IMR-90 (cell line): Measurements from ENCODE around the gene OSMR. TPM values are rescaled to one million over a fixed set of nuclear protein-coding genes. Genes with fewer than 3 reads are reported as not detected.

Experiments
- ATAC-seq: fragments of 200-7000 bp; cut with Tn5 transposase; 2 replicates; pipeline ENCODE4 v1.9.1; 2020; ENCODE audit warnings: low read depth, mild to moderate bottlenecking, moderate library complexity
- BruUV-seq: library from RNA; stranded (reverse); fragments of 400-500 nt; replicated peaks from 2 replicates; lab custom pipeline; 2021; lab: Mats Ljungman, UMichigan
- CTCF ChIA-PET: fragments of 300-600 bp; formaldehyde crosslinking; extraction: SDS; loops from one replicate; lab custom pipeline; 2021; ENCODE audit warnings: antibody characterized with exemption; lab: Yijun Ruan, JAX
- POLR2A ChIA-PET: fragments of 300-600 bp; sonication (Branson Sonifier 250); formaldehyde crosslinking; loops from one replicate; lab custom pipeline; 2022; ENCODE audit warnings: antibody characterized with exemption; ENCODE audit not compliant: unreplicated experiment; lab: Charles Lee
- DNase-seq: peaks from one replicate; pipeline ENCODE4 v3.0.0; 2013
- H2AFZ ChIP-seq: replicated peaks from 2 replicates; pipeline ENCODE3; 2013; ENCODE audit warnings: low read length, mild to moderate bottlenecking; ENCODE audit not compliant: poor library complexity
- H2AK5ac ChIP-seq: 2 replicates; pipeline ENCODE4 v1.6.1; 2013; ENCODE audit warnings: low read depth, low read length, inconsistent platforms
- H2AK9ac ChIP-seq: replicated peaks from 2 replicates; pipeline ENCODE3; 2013; ENCODE audit warnings: mild to moderate bottlenecking, low read depth, low read length, moderate library complexity; ENCODE audit not compliant: poor library complexity
- H2BK120ac ChIP-seq: 2 replicates; pipeline ENCODE4 v1.6.1; 2013; ENCODE audit warnings: low read depth, low read length, inconsistent platforms
- H2BK15ac ChIP-seq: 3 replicates; pipeline ENCODE4 v1.6.1; 2013; ENCODE audit warnings: low read depth, low read length, inconsistent platforms
- H2BK20ac ChIP-seq: 2 replicates; pipeline ENCODE4 v1.6.1; 2013; ENCODE audit warnings: low read depth, mild to moderate bottlenecking, inconsistent platforms, low read length, moderate library complexity
- H2BK5ac ChIP-seq: 2 replicates; pipeline ENCODE4 v1.6.1; 2013; ENCODE audit warnings: mild to moderate bottlenecking, low read depth, low read length, inconsistent platforms; ENCODE audit not compliant: poor library complexity, severe bottlenecking
- H3K14ac ChIP-seq: replicated peaks from 2 replicates; pipeline ENCODE4 v1.6.1; 2013; ENCODE audit warnings: low read depth, low read length, inconsistent platforms
- H3K18ac ChIP-seq: 2 replicates; pipeline ENCODE4 v1.6.1; 2013; ENCODE audit warnings: low read depth, low read length, control low read depth
- H3K23ac ChIP-seq: 2 replicates; pipeline ENCODE4 v1.6.1; 2013; ENCODE audit warnings: low read depth, low read length, inconsistent platforms
- H3K27ac ChIP-seq: 2 replicates; pipeline ENCODE4 v1.5.1; 2013; ENCODE audit warnings: mild to moderate bottlenecking, control low read depth, low read length; ENCODE audit not compliant: insufficient read depth
- H3K27me3 ChIP-seq: 2 replicates; pipeline ENCODE4 v1.6.1; 2013; ENCODE audit warnings: low read length; ENCODE audit not compliant: control insufficient read depth, insufficient read depth
- H3K36me3 ChIP-seq: 2 replicates; pipeline ENCODE4 v1.6.1; 2013; ENCODE audit warnings: low read length, mixed read lengths; ENCODE audit not compliant: control insufficient read depth, insufficient read depth
- H3K4ac ChIP-seq: 2 replicates; pipeline ENCODE4 v1.6.1; 2013; ENCODE audit warnings: low read depth, low read length, inconsistent platforms
- H3K4me1 ChIP-seq: 2 replicates; pipeline ENCODE4 v1.6.1; 2013; ENCODE audit warnings: low read length, mixed read lengths; ENCODE audit not compliant: control insufficient read depth, insufficient read depth
- H3K4me2 ChIP-seq: 2 replicates; pipeline ENCODE4 v1.6.1; 2013; ENCODE audit warnings: low read depth, mild to moderate bottlenecking, control low read depth, low read length, moderate library complexity
- H3K4me3 ChIP-seq: 2 replicates; pipeline ENCODE4 v1.5.1; 2013; ENCODE audit warnings: low read depth, mild to moderate bottlenecking, control low read depth, low read length, moderate library complexity; ENCODE audit not compliant: insufficient read depth
- H3K56ac ChIP-seq: 2 replicates; pipeline ENCODE4 v1.6.1; 2013; ENCODE audit warnings: low read length, inconsistent platforms; ENCODE audit not compliant: insufficient read depth; ENCODE audit errors: extremely low read depth
- H3K79me1 ChIP-seq, 2 experiments: 2 replicates each; pipeline ENCODE4 v1.6.1; 2013; ENCODE audit warnings: low read length in 2 of 2, inconsistent platforms in 1 of 2, low read depth in 1 of 2
- H3K9ac ChIP-seq: 2 replicates; pipeline ENCODE4 v1.6.1; 2013; ENCODE audit warnings: low read depth, low read length, control low read depth
- H3K9me1 ChIP-seq: 2 replicates; pipeline ENCODE4 v1.6.1; 2013; ENCODE audit warnings: low read length, inconsistent platforms; ENCODE audit not compliant: insufficient read depth
- H3K9me3 ChIP-seq: 2 replicates; pipeline ENCODE4 v1.6.1; 2013; ENCODE audit warnings: low read length; ENCODE audit not compliant: control insufficient read depth, insufficient read depth
- H4K20me1 ChIP-seq: 2 replicates; pipeline ENCODE4 v1.6.1; 2013; ENCODE audit warnings: low read length, inconsistent platforms; ENCODE audit not compliant: insufficient read depth
- H4K5ac ChIP-seq: 2 replicates; pipeline ENCODE4 v1.6.1; 2013; ENCODE audit warnings: mild to moderate bottlenecking, low read depth, low read length, control low read depth
- H4K8ac ChIP-seq, 2 experiments: 2 replicates each; pipeline ENCODE4 v1.6.1; 2013; ENCODE audit warnings: low read depth in 2 of 2, low read length in 2 of 2, control low read depth in 1 of 2, inconsistent platforms in 1 of 2
- H4K91ac ChIP-seq: 2 replicates; pipeline ENCODE4 v1.6.1; 2013; ENCODE audit warnings: low read depth, low read length, inconsistent platforms; ENCODE audit not compliant: insufficient read depth
- USF2 ChIP-seq: fragments of 150-350 bp; IDR thresholded peaks from 2 replicates; pipeline ENCODE4 v1.6.1; 2017; ENCODE audit warnings: mild to moderate bottlenecking, antibody characterized with exemption, low read length, low read depth
- dilution Hi-C: fragments of 300-500 bp; cut with HindIII; formaldehyde crosslinking; loops from one replicate; pipeline ENCODE4 v1.14.3; 2018; ENCODE audit warnings: low sequenced_read_pairs; ENCODE audit not compliant: unreplicated experiment
- in situ Hi-C: fragments of 300-500 bp; cut with MboI; formaldehyde crosslinking; loops from 3 replicates; pipeline ENCODE4 v1.14.3; 2019; ENCODE audit warnings: low sequenced_read_pairs, inconsistent platforms, mixed read lengths
- intact Hi-C: fragments of 100-400 bp; cut with micrococcal nuclease; formaldehyde crosslinking; loops from 2 replicates; pipeline ENCODE4 v1.10.0; 2022
- polyA plus RNA-seq, 3 experiments: library from polyadenylated mRNA; depleted of rRNA; stranded (reverse); fragments of >200 nt; gene quantifications; 2 replicates each; pipeline ENCODE4 v1.2.3, GENCODE V29; 2012; ENCODE audit warnings: low replicate concordance in 1 of 3
- total RNA-seq: library from RNA; depleted of rRNA; stranded (reverse); fragments of >200 nt; gene quantifications from 2 replicates; pipeline ENCODE4 v1.2.3, GENCODE V29; 2012

Gene OSMR
- total and polyA plus RNA-seq, 2 of the 4 experiments (the other 2 are of a cell fraction) = 41.6 to 48.7 TPM

GRCh38 chr5:38796742-38797108 is 49.1 kb upstream of the OSMR start:
- Histone ChIP-seq H3K9me1 (no peaks in the 10 kb centered on the region), H3K9ac (no peak overlapping the region), H4K20me1 (no peaks in the 10 kb centered on the region), H2AK5ac (0 out of 2 replicates have a peak overlapping the region, but pooled peaks have one; percentile 14), H3K4me3 (no peak overlapping the region), H3K4me2 (no peak overlapping the region), H2BK20ac (no peak overlapping the region), H3K4me1 (peaks cover 2% of the 10 kb centered on the region), H3K9me3 (no peaks in the 10 kb centered on the region), H3K79me1 (no peaks in the 10 kb centered on the region), H3K18ac (no peak overlapping the region), H4K91ac (no peak overlapping the region), H2BK15ac (no peak overlapping the region), H3K14ac (no peak overlapping the region), H2AK9ac (no peak overlapping the region), H3K27ac (no peak overlapping the region), H3K36me3 (no peaks in the 10 kb centered on the region), H2BK5ac (no peak overlapping the region), H2AFZ (no peak overlapping the region), H3K23ac (no peak overlapping the region), H2BK120ac (no peak overlapping the region), H4K5ac (no peak overlapping the region), H3K4ac (no peak overlapping the region), H4K8ac (no peak overlapping the region), H3K27me3 (peaks cover 3% of the 10 kb centered on the region; the same call in 1 of the 2 replicates), H3K56ac (no peak overlapping the region)
- intact Hi-C loops = no loop called here
- DNase-seq (no peak), ATAC-seq (no peak)
- in situ Hi-C loops = no loop called here
- CTCF ChIA-PET = no interaction called here
- POLR2A ChIA-PET = no interaction called here
- no peak for TF ChIP-seq USF2
- dilution Hi-C loops = no loop called here
- no TSS peak for BruUV-seq
